Loucy (cell line): ENCODE results near the gene PTTG1IP2.

ENCODE experiments used
- H2AFZ ChIP-seq: fragments of 200-600 bp; sonication (generic); 2 replicates; pipeline ENCODE4 v1.6.0; 2016; ENCODE audit warnings: antibody characterized with exemption, mild to moderate bottlenecking, low read length, moderate library complexity
- H3F3A ChIP-seq: fragments of 200-600 bp; 2 replicates; pipeline ENCODE4 v1.6.0; 2016; ENCODE audit warnings: antibody characterized with exemption, low read depth, mild to moderate bottlenecking
- H3K27me3 ChIP-seq: fragments of 200-600 bp; sonication (generic); 2 replicates; pipeline ENCODE4 v1.6.1; 2014; ENCODE audit warnings: low read length, mild to moderate bottlenecking; ENCODE audit not compliant: insufficient read depth, poor library complexity, severe bottlenecking
- H3K36me3 ChIP-seq: fragments of 200-600 bp; sonication (generic); 2 replicates; pipeline ENCODE4 v1.6.1; 2016; ENCODE audit warnings: low read length; ENCODE audit not compliant: insufficient read depth
- H3K4me1 ChIP-seq: fragments of 200-600 bp; sonication (generic); 2 replicates; pipeline ENCODE4 v1.5.1; 2014; ENCODE audit warnings: low read length, mild to moderate bottlenecking; ENCODE audit not compliant: insufficient read depth, poor library complexity, severe bottlenecking
- H3K4me2 ChIP-seq: fragments of 200-600 bp; sonication (generic); 2 replicates; pipeline ENCODE4 v1.6.0; 2014; ENCODE audit warnings: antibody characterized with exemption, low read length, low read depth, mild to moderate bottlenecking; ENCODE audit not compliant: poor library complexity, severe bottlenecking
- H3K4me3 ChIP-seq: fragments of 200-600 bp; sonication (generic); 2 replicates; pipeline ENCODE4 v1.5.1; 2014; ENCODE audit warnings: low read length, mild to moderate bottlenecking, mixed read lengths; ENCODE audit not compliant: poor library complexity, severe bottlenecking
- H3K79me2 ChIP-seq: fragments of 200-600 bp; sonication (generic); 2 replicates; pipeline ENCODE4 v1.6.1; 2014; ENCODE audit warnings: low read length; ENCODE audit not compliant: insufficient read depth
- H3K9ac ChIP-seq: fragments of 200-600 bp; sonication (generic); 2 replicates; pipeline ENCODE4 v1.6.0; 2014; ENCODE audit warnings: mild to moderate bottlenecking, low read depth, low read length, moderate library complexity; ENCODE audit not compliant: poor library complexity, severe bottlenecking
- H3K9me2 ChIP-seq: fragments of 200-600 bp; sonication (generic); replicated peaks from 2 replicates; pipeline ENCODE4 v1.6.1; 2016; ENCODE audit warnings: low read depth, low read length, mixed read lengths
- H3K9me3 ChIP-seq: fragments of 200-600 bp; sonication (generic); 2 replicates; pipeline ENCODE4 v1.6.1; 2014; ENCODE audit warnings: mild to moderate bottlenecking, antibody characterized with exemption, low read length, low read depth; ENCODE audit not compliant: insufficient read depth
- H4K20me1 ChIP-seq: fragments of 200-600 bp; sonication (generic); 2 replicates; pipeline ENCODE4 v1.6.0; 2014; ENCODE audit warnings: antibody characterized with exemption, low read length, mild to moderate bottlenecking; ENCODE audit not compliant: insufficient read depth, poor library complexity, severe bottlenecking
- EZH2phosphoT487 ChIP-seq: fragments of 200-600 bp; IDR thresholded peaks from 2 replicates; pipeline ENCODE4 v1.6.1; 2018; ENCODE audit warnings: antibody characterized with exemption, mild to moderate bottlenecking, moderate library complexity, borderline replicate concordance
- TF ChIP-seq, protein P1 (sequence below): fragments of 200-600 bp; sonication (generic); conservative IDR thresholded peaks from 2 replicates; pipeline ENCODE4 v1.5.1; 2014; ENCODE audit warnings: mild to moderate bottlenecking, antibody characterized with exemption, low read length

PTTG1IP2 gene

GRCh38 chr7:90492250-90492649 is 22.8 kb downstream of the PTTG1IP2 start:
- H2AFZ ChIP-seq: no peak overlapping the region
- no peak overlapping the region for H3K4me3 ChIP-seq
- no peak overlapping the region for H3K4me2 ChIP-seq
- no peak for TF ChIP-seq EZH2phosphoT487
- TF ChIP-seq, protein P1, sequence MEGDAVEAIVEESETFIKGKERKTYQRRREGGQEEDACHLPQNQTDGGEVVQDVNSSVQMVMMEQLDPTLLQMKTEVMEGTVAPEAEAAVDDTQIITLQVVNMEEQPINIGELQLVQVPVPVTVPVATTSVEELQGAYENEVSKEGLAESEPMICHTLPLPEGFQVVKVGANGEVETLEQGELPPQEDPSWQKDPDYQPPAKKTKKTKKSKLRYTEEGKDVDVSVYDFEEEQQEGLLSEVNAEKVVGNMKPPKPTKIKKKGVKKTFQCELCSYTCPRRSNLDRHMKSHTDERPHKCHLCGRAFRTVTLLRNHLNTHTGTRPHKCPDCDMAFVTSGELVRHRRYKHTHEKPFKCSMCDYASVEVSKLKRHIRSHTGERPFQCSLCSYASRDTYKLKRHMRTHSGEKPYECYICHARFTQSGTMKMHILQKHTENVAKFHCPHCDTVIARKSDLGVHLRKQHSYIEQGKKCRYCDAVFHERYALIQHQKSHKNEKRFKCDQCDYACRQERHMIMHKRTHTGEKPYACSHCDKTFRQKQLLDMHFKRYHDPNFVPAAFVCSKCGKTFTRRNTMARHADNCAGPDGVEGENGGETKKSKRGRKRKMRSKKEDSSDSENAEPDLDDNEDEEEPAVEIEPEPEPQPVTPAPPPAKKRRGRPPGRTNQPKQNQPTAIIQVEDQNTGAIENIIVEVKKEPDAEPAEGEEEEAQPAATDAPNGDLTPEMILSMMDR: no peak
- no peaks in the 10 kb centered on the region for H4K20me1 ChIP-seq
- no peaks in the 10 kb centered on the region for H3K4me1 ChIP-seq
- H3K9me3 ChIP-seq: no peaks in the 10 kb centered on the region
- no peaks in the 10 kb centered on the region; the same call in 1 of the 2 replicates for H3K9me2 ChIP-seq
- H3K36me3 ChIP-seq: no peaks in the 10 kb centered on the region
- no peak overlapping the region for H3K9ac ChIP-seq
- no peaks in the 10 kb centered on the region for H3F3A ChIP-seq
- no peaks in the 10 kb centered on the region for H3K79me2 ChIP-seq
- no peaks in the 10 kb centered on the region for H3K27me3 ChIP-seq

- H4K20me1 ChIP-seq: no peaks in the 10 kb centered on the region
- H3K27me3 ChIP-seq: no peaks in the 10 kb centered on the region
- TF ChIP-seq, protein P1: no peak
- TF ChIP-seq EZH2phosphoT487: no peak
- H3F3A ChIP-seq: no peaks in the 10 kb centered on the region
- no peaks in the 10 kb centered on the region for H3K9me2 ChIP-seq
- H3K79me2 ChIP-seq: no peaks in the 10 kb centered on the region
- no peak overlapping the region for H3K9ac ChIP-seq
- H3K4me1 ChIP-seq: no peaks in the 10 kb centered on the region
- no peaks in the 10 kb centered on the region for H3K36me3 ChIP-seq
- no peak overlapping the region for H3K4me2 ChIP-seq
- no peak overlapping the region for H2AFZ ChIP-seq
- H3K4me3 ChIP-seq: no peak overlapping the region
- H3K9me3 ChIP-seq: no peaks in the 10 kb centered on the region
Measured at GRCh38 chr7:90495241-90495640, 25.8 kb downstream of the PTTG1IP2 start.

GRCh38 chr7:90502539-90502938 is 33.1 kb downstream of the PTTG1IP2 start:
- no peaks in the 10 kb centered on the region for H3K36me3 ChIP-seq

More at GRCh38 chr7:90502539-90502938, 33.1 kb downstream of the PTTG1IP2 start:
- no peak overlapping the region for H3K9ac ChIP-seq
- H3K4me2 ChIP-seq: no peak overlapping the region
- H2AFZ ChIP-seq: no peak overlapping the region
- H3K4me3 ChIP-seq: no peak overlapping the region
- TF ChIP-seq, protein P1: no peak
- TF ChIP-seq EZH2phosphoT487: no peak
- no peaks in the 10 kb centered on the region for H3K4me1 ChIP-seq
- H3F3A ChIP-seq: no peaks in the 10 kb centered on the region
- H3K27me3 ChIP-seq: no peaks in the 10 kb centered on the region
- no peaks in the 10 kb centered on the region for H4K20me1 ChIP-seq
- no peaks in the 10 kb centered on the region for H3K79me2 ChIP-seq
- no peaks in the 10 kb centered on the region for H3K9me2 ChIP-seq
- H3K9me3 ChIP-seq: no peaks in the 10 kb centered on the region
